Astrocyte of the spinal cord (primary cell): ENCODE results near the gene PPDPF.

Experiments
- DNase-seq: peaks from one replicate; pipeline ENCODE4 v3.0.0; 2011; ENCODE audit warnings: low read depth, low spot score
- H3K4me3 ChIP-seq: 2 replicates; pipeline ENCODE4 v1.5.1; 2011; ENCODE audit warnings: low read depth, mild to moderate bottlenecking, low read length, moderate library complexity
- in situ Hi-C: cut with HindIII; loops from 2 replicates; pipeline ENCODE4 v1.10.0; 2017; ENCODE audit warnings: low sequenced_read_pairs
- TF ChIP-seq, protein P1 (sequence below): IDR thresholded peaks from 2 replicates; pipeline ENCODE4 v1.5.1; 2012; ENCODE audit warnings: low read depth, mild to moderate bottlenecking, low read length, inconsistent platforms

Gene PPDPF

DNA sequence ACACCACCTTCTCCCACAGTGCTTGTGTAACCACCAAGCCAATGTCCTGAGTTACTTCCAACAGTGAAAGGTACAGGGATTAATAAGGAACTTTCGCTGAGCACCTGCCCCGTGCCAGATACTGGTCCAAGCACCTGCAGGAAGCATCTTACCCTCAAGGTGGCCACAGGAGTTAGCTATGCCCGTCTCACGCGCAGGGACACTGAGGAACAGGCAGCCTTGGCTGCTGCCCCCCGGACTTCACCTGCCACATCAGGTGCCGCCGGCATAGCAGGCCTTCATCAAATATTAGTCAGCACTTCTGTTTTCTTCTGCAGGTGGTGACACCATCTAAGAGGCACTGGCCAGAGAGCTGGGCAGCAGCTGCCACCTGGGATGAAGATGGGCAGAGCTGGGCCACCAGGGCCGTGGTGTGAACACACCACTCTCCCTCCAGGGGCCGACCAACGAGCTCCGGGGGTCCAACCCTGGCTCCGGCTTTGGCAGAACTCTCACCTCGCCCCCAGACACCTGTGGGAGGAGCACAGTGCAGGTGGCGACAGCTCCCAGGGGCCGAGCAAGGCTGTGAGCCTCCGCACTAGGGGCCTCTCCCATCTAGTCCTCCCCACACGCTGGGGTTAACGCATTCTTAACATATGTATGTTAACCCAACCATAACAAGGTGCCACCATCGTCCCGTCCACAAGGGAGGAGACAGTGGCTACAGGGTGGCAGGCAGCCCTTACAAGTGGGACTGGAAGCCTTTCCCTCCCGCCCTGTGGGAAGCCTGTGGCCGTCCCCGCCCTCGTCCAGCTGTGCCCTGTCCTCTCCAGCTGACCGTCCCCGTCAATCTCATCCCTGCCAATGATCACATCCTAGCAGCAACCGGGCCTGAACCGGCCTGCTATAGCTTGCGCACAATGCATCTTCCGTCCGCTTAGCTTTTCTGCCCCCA is 2.9 kb upstream of the PPDPF start:
- no peak for DNase-seq
- no peak overlapping the region for H3K4me3 ChIP-seq
- TF ChIP-seq, protein P1, sequence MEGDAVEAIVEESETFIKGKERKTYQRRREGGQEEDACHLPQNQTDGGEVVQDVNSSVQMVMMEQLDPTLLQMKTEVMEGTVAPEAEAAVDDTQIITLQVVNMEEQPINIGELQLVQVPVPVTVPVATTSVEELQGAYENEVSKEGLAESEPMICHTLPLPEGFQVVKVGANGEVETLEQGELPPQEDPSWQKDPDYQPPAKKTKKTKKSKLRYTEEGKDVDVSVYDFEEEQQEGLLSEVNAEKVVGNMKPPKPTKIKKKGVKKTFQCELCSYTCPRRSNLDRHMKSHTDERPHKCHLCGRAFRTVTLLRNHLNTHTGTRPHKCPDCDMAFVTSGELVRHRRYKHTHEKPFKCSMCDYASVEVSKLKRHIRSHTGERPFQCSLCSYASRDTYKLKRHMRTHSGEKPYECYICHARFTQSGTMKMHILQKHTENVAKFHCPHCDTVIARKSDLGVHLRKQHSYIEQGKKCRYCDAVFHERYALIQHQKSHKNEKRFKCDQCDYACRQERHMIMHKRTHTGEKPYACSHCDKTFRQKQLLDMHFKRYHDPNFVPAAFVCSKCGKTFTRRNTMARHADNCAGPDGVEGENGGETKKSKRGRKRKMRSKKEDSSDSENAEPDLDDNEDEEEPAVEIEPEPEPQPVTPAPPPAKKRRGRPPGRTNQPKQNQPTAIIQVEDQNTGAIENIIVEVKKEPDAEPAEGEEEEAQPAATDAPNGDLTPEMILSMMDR = no peak
- in situ Hi-C loops = no loop called here

- TF ChIP-seq, protein P1 = no peak
- no peak overlapping the region for H3K4me3 ChIP-seq
- in situ Hi-C loops = no loop called here
- no peak for DNase-seq
Measured at GRCh38 chr20:63518351-63518861, 2.2 kb upstream of the PPDPF start.

DNA sequence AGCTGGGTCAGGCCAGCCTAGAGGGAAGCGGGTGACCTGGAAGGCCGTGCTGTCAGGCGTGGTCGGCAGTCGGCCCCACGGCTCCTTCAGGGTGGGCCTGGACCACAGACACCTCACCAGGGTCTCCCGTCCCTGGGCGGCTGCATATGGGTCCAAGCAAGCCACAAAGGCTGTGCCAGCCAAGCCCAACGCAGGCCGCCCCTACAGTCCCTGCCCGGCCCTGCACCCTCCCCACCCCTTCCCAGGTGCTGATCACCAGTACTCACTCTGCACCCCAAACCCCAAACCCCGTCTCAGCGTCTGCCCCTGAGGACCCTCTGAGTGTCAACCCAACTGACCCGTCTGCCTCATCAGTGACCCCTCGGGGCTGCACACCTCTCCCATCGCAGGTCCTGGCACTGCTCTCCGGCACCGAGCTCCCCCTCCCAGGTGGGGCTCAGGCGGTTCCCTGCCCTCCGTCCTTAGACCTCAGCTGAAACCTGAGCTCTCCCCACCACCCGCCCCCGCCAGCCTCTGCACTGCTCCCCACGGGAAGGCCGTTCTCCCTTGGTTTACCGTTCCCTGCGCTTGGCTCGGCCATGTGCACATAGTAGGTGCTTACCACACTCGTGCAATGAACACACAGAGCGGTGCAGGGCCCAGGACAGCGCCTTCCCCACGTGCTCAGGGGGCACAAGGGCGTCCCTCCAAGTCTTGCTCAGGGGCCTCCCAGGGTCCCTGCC is 1.5 kb upstream of the PPDPF start:
- peak overlapping the region; percentile 66 for H3K4me3 ChIP-seq
- TF ChIP-seq, protein P1 = no peak
- in situ Hi-C loops = no loop called here
- no peak for DNase-seq

DNA sequence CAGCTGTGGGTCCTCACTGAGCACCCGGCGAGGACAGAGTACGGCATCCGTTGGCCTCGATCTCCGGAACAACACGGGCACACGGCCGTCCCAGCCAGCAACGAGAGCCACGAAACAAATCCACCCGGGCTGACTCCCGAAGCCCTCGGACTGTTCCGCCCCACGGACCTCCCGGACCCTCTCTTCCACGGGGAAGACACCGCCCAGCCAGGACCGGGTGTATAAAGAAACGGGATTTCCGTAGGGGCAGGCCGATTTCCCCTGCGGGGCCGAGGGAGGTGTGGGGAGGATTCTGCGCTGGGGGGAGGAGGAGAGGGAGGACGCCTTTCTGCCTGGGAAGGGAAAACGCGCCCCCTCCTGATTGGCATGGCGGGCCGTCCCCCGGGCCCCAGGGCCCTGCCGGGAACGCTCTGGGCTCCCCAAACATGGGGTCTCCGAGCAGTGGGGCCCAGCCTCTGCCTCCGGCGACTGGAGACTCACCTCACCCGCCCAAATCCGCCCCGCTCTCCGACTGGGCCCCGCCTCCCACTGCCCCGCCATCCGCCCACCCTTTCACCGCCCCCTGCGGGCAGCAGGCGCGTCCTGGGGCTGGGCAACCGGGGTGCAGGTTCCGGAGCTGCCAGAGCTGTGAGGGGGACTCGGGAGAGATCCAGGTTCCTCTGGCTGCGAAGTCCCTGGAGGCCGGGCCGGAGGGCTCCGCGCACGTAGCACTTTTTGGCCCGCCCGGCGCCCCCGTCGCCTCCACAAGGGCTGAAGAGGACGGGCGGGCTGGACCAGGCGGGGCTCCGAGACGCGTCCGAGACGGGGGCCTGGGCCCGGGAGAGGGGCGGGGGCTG is 679 bp upstream of the PPDPF start:
- TF ChIP-seq, protein P1 = peak; percentile 15
- peak overlapping the region; percentile 66 for H3K4me3 ChIP-seq
- in situ Hi-C loops = no loop called here

GRCh38 chr20:63520934-63521601 is 503 bp downstream of the PPDPF start:
- in situ Hi-C loops = no loop called here
- H3K4me3 ChIP-seq = peak overlapping the region; percentile 66
- TF ChIP-seq, protein P1 = no peak
- DNase-seq = peak; percentile 62

More for the DNA sequence above, 679 bp upstream of the PPDPF start:
- DNase-seq = peak; percentile 23
